ENCODE data around the gene SPTBN5.

SPTBN5 gene

DNA sequence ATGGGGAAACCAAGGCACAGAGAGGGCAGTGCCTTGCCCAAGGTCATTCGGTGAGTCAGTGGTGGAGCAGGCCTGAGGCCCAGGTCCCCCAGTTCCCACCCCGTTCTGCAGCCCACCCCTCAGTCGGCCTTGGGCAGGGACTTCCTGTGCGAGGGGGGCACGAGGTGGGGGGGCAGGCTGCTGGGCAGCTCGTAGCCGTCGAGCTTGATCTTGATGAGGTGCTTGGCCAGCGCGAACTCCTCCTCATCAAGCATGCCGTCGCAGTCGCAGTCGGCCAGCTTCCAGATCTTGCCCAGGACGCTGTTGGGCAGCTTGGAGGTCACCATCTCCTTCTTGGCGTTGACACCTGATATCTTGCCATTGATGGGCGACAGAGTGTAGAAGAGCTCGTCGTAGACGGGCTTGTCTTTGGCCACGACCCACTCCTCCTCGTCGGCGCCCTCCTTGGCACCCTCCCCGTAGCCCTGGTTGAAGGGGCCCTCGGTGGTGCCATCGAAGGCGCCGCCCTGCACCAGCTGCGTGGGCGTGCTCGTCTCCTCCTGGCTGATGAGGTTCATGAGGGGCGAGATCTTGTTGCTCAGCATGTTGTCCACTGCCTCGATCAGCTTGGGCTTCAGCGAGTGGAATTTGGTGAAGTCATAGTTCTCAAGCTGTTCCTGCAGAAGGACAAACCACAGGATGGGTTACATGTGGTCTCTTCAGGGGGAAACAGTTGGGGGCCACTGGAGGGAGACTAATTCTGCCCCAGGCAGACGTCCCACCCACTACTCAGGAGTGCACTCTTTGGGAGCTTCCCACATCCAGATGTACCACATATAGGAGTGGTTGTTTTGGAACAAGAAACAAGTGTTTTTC lies 6.9 kb upstream of the SPTBN5 start:
- no peak overlapping the region for H3K27ac ChIP-seq
- TF ChIP-seq CTCF (IDR thresholded peaks at IDR 0.05): no peak

- no peak overlapping the region for H3K27ac ChIP-seq
- TF ChIP-seq ZFX (IDR thresholded peaks at IDR 0.05; ENCODE audit: borderline replicate concordance) (no peak), CTCF (IDR thresholded peaks at IDR 0.05) (no peak)
These were observed 6.1 kb upstream of the SPTBN5 start for GRCh38 chr15:41899854-41900442.

DNA sequence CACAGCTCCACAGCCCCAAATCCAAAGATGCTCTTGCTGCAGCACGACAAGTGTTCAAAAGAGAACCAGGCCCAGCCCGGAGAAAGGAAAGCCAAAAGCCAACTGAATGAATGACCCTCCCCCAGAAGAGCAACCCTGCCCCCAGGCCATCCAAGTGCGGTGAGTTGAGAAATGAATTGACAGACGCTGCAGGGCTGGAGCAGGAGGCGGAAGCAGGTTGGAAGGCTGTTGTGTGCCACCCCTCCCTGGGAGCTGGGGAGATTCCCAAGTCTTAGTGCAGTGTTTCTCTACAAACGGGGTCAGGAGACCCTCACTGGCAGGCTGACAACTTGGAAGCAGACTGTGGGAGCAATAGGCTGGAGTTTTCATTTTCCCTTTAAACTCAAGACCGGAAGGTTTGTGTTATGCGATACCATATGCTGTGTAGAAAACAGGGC lies 3.5 kb upstream of the SPTBN5 start:
- H3K27ac ChIP-seq: no peak overlapping the region
- TF ChIP-seq ZFX (IDR thresholded peaks at IDR 0.05; ENCODE audit: borderline replicate concordance) (no peak), CTCF (IDR thresholded peaks at IDR 0.05) (no peak)

DNA sequence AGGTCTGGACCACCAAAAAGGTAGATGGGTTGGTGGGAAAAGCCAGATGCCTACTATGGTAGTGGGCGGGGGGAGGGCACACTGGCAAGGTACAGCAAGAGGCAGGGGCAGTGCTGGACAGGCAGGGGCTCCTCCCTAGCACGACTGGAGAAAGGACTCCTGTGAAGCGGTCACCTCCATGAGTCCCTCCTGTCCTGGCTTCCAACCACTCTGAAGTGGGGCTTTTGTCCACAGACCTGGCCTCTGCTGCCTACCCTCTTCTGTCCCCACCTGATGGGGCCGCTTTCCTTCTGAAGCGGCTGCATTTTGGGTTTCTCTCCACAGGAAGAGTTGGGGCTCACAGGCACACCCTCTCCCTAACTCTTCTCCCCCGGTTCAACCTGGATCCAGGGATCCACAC lies 2.7 kb upstream of the SPTBN5 start:
- TF ChIP-seq ZFX (IDR thresholded peaks at IDR 0.05; ENCODE audit: borderline replicate concordance) (no peak), CTCF (IDR thresholded peaks at IDR 0.05) (no peak)
- H3K27ac ChIP-seq: no peak overlapping the region

DNA sequence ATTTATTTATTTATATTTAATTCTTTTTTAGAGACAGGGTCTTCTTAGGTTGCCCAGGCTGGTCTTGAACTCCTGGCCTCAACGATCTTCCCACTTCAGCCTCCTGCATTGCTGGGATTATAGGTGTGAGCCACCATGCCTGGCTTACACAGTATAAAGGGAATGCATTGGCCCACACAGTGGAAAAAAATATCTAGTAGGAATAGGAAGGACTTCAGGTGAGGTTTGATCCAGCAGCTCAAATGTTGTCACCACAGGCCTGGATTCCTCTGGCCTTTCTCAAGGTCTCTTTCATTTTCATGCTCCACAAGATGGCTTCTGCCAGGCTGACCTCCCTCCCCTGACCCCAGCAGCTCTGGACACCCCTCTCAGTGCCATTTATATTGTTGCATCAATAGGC lies 2.1 kb upstream of the SPTBN5 start:
- TF ChIP-seq ZFX (IDR thresholded peaks at IDR 0.05; ENCODE audit: borderline replicate concordance): no peak
- no peak for TF ChIP-seq CTCF (IDR thresholded peaks at IDR 0.05)
- H3K27ac ChIP-seq: no peak overlapping the region

DNA sequence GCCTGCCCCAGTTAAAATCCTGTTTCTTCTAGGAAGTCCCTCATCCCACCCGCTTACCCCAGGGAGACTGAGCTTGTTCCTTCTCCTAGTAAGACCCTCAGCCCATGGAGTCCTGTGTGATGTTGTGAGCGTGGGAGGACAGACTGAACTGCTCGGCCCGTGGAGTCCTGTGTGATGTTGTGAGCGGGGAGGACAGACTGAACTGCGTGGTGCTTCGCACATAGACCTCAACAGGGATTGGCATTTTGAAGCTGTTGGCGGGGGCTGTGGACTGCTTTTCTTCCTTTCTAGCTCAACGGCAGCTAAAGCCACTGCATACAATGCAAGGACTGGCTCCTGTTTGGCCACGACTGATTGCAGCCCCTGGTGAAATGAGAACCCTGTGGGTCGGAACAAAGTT lies 1.6 kb upstream of the SPTBN5 start:
- no peak overlapping the region for H3K27ac ChIP-seq
- TF ChIP-seq CTCF (IDR thresholded peaks at IDR 0.05) (no peak), ZFX (IDR thresholded peaks at IDR 0.05; ENCODE audit: borderline replicate concordance) (no peak)

GRCh38 chr15:41894791-41895463 lies 1.1 kb upstream of the SPTBN5 start:
- no peak overlapping the region for H3K27ac ChIP-seq
- TF ChIP-seq ZFX (IDR thresholded peaks at IDR 0.05; ENCODE audit: borderline replicate concordance) (no peak), CTCF (IDR thresholded peaks at IDR 0.05) (no peak)
